ENCODE data around the gene ALDH5A1. TPM values are rescaled to one million over a fixed set of nuclear protein-coding genes. Genes with fewer than 3 reads are reported as not detected.

The ALDH5A1 gene
- total RNA-seq, 1 donor from 2014 or later = 15.9 TPM

DNA sequence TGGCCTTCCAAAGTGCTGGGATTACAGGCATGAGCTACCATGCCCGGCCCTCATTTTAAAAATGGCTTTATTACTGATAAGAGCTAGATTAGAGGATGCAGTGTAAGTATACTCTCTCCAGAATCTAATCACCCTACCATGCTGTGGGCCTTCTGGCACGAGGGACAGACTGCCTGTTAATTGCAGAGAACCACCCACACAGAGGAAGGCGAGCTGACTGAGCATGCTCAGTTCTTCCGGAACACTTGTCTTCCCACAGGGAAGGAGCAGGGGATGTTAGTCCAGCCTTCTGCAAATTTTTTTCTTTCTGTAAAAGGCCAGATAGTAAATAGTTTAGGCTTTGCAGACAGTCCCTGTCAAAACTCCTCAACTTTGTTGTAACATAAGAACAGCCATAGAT is 48.9 kb downstream of the ALDH5A1 start:
- Mint-ChIP-seq H3K4me1 (no peaks in the 10 kb centered on the region), H3K9me3 (no peaks in the 10 kb centered on the region), H3K27ac (no peak overlapping the region), H3K4me3 (no peak overlapping the region), H3K36me3 (ENCODE audit: low read depth) (peaks cover 6% of the 10 kb centered on the region), H3K27me3 (peaks cover 2% of the 10 kb centered on the region)
- TF ChIP-seq, protein P1, sequence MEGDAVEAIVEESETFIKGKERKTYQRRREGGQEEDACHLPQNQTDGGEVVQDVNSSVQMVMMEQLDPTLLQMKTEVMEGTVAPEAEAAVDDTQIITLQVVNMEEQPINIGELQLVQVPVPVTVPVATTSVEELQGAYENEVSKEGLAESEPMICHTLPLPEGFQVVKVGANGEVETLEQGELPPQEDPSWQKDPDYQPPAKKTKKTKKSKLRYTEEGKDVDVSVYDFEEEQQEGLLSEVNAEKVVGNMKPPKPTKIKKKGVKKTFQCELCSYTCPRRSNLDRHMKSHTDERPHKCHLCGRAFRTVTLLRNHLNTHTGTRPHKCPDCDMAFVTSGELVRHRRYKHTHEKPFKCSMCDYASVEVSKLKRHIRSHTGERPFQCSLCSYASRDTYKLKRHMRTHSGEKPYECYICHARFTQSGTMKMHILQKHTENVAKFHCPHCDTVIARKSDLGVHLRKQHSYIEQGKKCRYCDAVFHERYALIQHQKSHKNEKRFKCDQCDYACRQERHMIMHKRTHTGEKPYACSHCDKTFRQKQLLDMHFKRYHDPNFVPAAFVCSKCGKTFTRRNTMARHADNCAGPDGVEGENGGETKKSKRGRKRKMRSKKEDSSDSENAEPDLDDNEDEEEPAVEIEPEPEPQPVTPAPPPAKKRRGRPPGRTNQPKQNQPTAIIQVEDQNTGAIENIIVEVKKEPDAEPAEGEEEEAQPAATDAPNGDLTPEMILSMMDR (IDR thresholded peaks at IDR 0.05) = no peak
- DNase-seq (no peak), ATAC-seq (ENCODE audit: low read depth) (no peak)
- POLR2A ChIA-PET = no interaction called here
- CTCF ChIA-PET = no interaction called here
- intact Hi-C loops (cut with micrococcal nuclease) = no loop called here

DNA sequence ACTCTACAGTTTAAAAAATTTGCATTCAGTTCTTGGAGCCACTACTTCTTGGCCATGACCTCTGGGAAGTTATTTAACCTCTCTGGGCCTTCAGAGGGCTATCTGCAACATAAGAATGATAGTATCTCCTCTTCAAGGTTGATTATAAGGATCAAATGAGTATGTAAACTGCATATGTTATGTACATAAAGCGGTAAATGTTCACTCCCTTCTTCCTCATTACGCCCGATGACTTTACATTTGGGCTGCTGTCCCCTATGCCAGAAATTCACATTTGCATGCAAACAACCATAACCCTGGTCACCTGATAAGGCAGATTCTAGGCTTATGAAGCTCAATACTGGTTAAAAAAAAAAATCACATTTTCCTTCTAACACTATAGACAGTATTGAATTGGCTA is 50.4 kb downstream of the ALDH5A1 start:
- Mint-ChIP-seq H3K4me1 (no peaks in the 10 kb centered on the region), H3K9me3 (no peaks in the 10 kb centered on the region), H3K27me3 (peaks cover 2% of the 10 kb centered on the region), H3K27ac (no peak overlapping the region), H3K4me3 (no peak overlapping the region), H3K36me3 (ENCODE audit: low read depth) (peaks cover 1% of the 10 kb centered on the region)
- CTCF ChIA-PET = no interaction called here
- ATAC-seq (ENCODE audit: low read depth) = no peak
- TF ChIP-seq, protein P1 (IDR thresholded peaks at IDR 0.05) = no peak
- no peak for DNase-seq
- POLR2A ChIA-PET = no interaction called here
- intact Hi-C loops (cut with micrococcal nuclease) = no loop called here

DNA sequence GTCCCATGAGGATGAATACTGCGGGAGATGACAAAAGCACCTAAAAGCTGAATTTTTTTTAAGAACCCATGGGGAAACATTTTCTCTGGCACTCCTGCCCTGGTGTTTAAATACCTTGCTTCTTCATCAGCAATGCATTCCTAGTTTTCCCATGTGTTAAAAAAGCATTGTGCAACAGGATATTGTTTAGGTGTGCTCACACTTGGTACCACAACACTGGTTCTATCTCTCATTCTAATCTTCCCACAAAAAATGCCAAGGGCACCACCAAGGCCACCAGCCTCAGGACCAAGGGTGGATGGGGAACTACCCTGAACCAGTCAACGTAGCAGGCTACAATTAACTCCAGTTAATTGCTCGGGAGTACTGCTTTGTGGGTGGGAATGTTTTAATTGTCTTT is 50.9 kb downstream of the ALDH5A1 start:
- POLR2A ChIA-PET = no interaction called here
- Mint-ChIP-seq H3K27me3 (peaks cover 2% of the 10 kb centered on the region), H3K36me3 (ENCODE audit: low read depth) (no peaks in the 10 kb centered on the region), H3K27ac (no peak overlapping the region), H3K4me3 (no peak overlapping the region), H3K9me3 (no peaks in the 10 kb centered on the region), H3K4me1 (no peaks in the 10 kb centered on the region)
- DNase-seq (no peak), ATAC-seq (ENCODE audit: low read depth) (no peak)
- CTCF ChIA-PET = no interaction called here
- intact Hi-C loops (cut with micrococcal nuclease) = no loop called here
- TF ChIP-seq, protein P1 (IDR thresholded peaks at IDR 0.05) = no peak

DNA sequence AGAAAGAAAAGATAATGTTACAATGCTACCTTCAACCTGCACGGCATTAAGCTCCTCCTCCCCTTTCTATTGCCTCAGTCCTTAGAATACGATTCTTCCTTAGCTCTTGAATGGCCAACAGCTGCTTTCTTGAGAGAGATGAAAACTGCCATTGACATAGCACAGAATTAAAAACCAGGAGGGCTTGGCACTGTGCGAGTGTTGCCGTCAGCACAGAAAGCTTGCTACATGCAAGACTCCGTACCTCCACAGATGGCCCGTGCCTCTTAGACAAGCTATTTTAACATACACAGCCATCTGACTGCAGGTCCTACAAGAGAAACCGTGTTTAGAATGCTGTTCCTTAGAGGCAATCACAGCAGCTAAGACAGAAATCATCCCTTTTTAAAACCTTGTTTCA is 51.7 kb downstream of the ALDH5A1 start:
- CTCF ChIA-PET = interaction anchor here (2.0 kb wide), 1 partner anchor 35 kb away, joined by 9 read pairs; no protein-coding TSS in a partner anchor
- POLR2A ChIA-PET = interaction anchor here (0.6 kb wide), 2 partner anchors 19 to 21 kb away, joined by 3 read pairs; no protein-coding TSS in a partner anchor
- DNase-seq = no peak
- no peaks in the 10 kb centered on the region for H3K4me1 Mint-ChIP-seq
- TF ChIP-seq, protein P1 (IDR thresholded peaks at IDR 0.05) = no peak
- H3K9me3 Mint-ChIP-seq = no peaks in the 10 kb centered on the region
- no peaks in the 10 kb centered on the region for H3K36me3 Mint-ChIP-seq (ENCODE audit: low read depth)
- peaks cover 2% of the 10 kb centered on the region for H3K27me3 Mint-ChIP-seq
- no peak for ATAC-seq (ENCODE audit: low read depth)
- H3K27ac Mint-ChIP-seq = no peak overlapping the region
- intact Hi-C loops (cut with micrococcal nuclease) = no loop called here
- no peak overlapping the region for H3K4me3 Mint-ChIP-seq

DNA sequence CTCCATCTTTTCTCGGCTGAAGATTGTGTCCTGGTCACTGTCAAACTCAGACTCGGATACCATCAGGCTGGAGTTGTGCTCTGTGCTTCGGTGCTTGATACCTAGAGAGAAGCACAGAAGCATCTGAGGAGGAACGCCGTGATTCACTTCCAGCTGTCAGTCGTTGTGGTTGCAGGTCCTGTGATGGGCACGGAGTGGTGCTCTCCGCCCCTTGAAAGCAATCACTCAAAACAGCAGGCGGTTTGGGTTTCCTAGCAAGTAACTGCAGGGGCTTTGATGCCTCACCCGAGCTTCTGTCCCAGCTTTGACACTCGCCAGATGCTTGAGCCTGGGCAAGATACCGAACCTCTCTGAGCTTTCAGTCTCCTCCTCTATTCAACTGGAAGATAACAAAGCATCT is 52.5 kb downstream of the ALDH5A1 start:
- Mint-ChIP-seq H3K4me1 (no peaks in the 10 kb centered on the region), H3K36me3 (ENCODE audit: low read depth) (no peaks in the 10 kb centered on the region)

More for the DNA sequence above, 52.5 kb downstream of the ALDH5A1 start:
- CTCF ChIA-PET = interaction anchor here (0.7 to 2.0 kb wide), 3 partner anchors 24 to 34 kb away, joined by 3 to 9 read pairs (median 3); no protein-coding TSS in a partner anchor
- no peaks in the 10 kb centered on the region for H3K9me3 Mint-ChIP-seq
- ATAC-seq (ENCODE audit: low read depth) (no peak), DNase-seq (no peak)
- POLR2A ChIA-PET = interaction anchor here (0.6 kb wide), 2 partner anchors 22 to 45 kb away, joined by 3 to 6 read pairs; no protein-coding TSS in a partner anchor
- TF ChIP-seq, protein P1 (IDR thresholded peaks at IDR 0.05) = no peak
- H3K27ac Mint-ChIP-seq = no peak overlapping the region
- H3K4me3 Mint-ChIP-seq = no peak overlapping the region
- peaks cover 2% of the 10 kb centered on the region for H3K27me3 Mint-ChIP-seq
- intact Hi-C loops (cut with micrococcal nuclease) = no loop called here

Measured in activated B cell treated with CpG ODN at 0.5 μM for 24 hours (primary cell).